B cell (primary cell): ENCODE results near the gene AXDND1. TPM values are rescaled to one million over a fixed set of nuclear protein-coding genes. Genes with fewer than 3 reads are reported as not detected.

ENCODE experiments used
- ATAC-seq: fragments of 200-7000 bp; cut with Tn5 transposase; one replicate; pipeline ENCODE4 v1.10.0; 2021; ENCODE audit warnings: low read depth, mild to moderate bottlenecking, moderate number of reproducible peaks, moderate library complexity
- CTCF ChIA-PET: fragments of 350-600 bp; sonication (Branson Sonifier 250); formaldehyde crosslinking; loops from one replicate; lab custom pipeline; 2021; ENCODE audit warnings: antibody characterized with exemption, inconsistent platforms; lab: Charles Lee
- POLR2A ChIA-PET: fragments of 350-600 bp; sonication (Branson Sonifier 250); formaldehyde crosslinking; loops from one replicate; lab custom pipeline; 2021; ENCODE audit warnings: antibody characterized with exemption; lab: Charles Lee
- DNase-seq: peaks from one replicate; pipeline ENCODE4 v3.0.0; 2013
- H2AFZ ChIP-seq: 2 replicates; pipeline ENCODE4 v1.6.1; 2012; ENCODE audit warnings: mild to moderate bottlenecking, low read depth, low read length; ENCODE audit not compliant: insufficient read depth, poor library complexity, severe bottlenecking
- H3K27ac ChIP-seq, 2 donors: 1 replicate in 1 of 2; 2 replicates in 1 of 2; pipeline ENCODE4 v1.5.1; 2012 to 2013; ENCODE audit warnings: low read length in 2 of 2, mild to moderate bottlenecking in 2 of 2, moderate library complexity in 1 of 2
- H3K27me3 ChIP-seq, 4 experiments: fragments of 200-600 bp in 1 of 4; sonication (generic) in 1 of 4; replicated peaks in 1 of 4; 1 replicate in 2 of 4; 2 replicates in 2 of 4; pipeline versions ENCODE4 v1.6.1 to v1.7.0; 2013 to 2016; ENCODE audit warnings: low read length in 3 of 4, mild to moderate bottlenecking in 2 of 4, mixed read lengths in 1 of 4, moderate library complexity in 1 of 4; ENCODE audit not compliant: insufficient read depth in 4 of 4, control insufficient read depth in 3 of 4; ENCODE audit errors: control extremely low read depth in 1 of 4
- H3K36me3 ChIP-seq, 2 experiments: replicated peaks in 1 of 2; 1 replicate in 1 of 2; 2 replicates in 1 of 2; pipeline versions ENCODE4 v1.6.1 to v1.7.1; 2013; ENCODE audit warnings: low read length in 1 of 2; ENCODE audit not compliant: insufficient read depth in 2 of 2, control insufficient read depth in 1 of 2; ENCODE audit errors: control extremely low read depth in 1 of 2, extremely low read depth in 1 of 2
- H3K4me1 ChIP-seq, 2 donors: fragments of 200-600 bp in 1 of 2; sonication (generic) in 1 of 2; 1 replicate in 1 of 2; 2 replicates in 1 of 2; pipeline versions ENCODE4 v1.5.1 to v1.6.1; 2013 to 2017; ENCODE audit warnings: low read length in 2 of 2; ENCODE audit not compliant: control insufficient read depth in 2 of 2, insufficient read depth in 2 of 2
- H3K4me2 ChIP-seq: replicated peaks from 2 replicates; pipeline ENCODE3; 2012; ENCODE audit warnings: mild to moderate bottlenecking, low read depth, low read length; ENCODE audit not compliant: poor library complexity, severe bottlenecking
- H3K4me3 ChIP-seq, 5 experiments: fragments of 200-600 bp in 1 of 5; sonication (generic) in 1 of 5; 1 replicate in 3 of 5; 2 replicates in 2 of 5; pipeline versions ENCODE4 v1.5.1 to v1.7.0; 2011 to 2016; ENCODE audit warnings: low read length in 4 of 5, mild to moderate bottlenecking in 4 of 5, low read depth in 2 of 5, control low read depth in 1 of 5, moderate library complexity in 1 of 5; ENCODE audit not compliant: insufficient read depth in 1 of 5; ENCODE audit errors: control extremely low read depth in 1 of 5, extremely low read depth in 1 of 5
- H3K79me2 ChIP-seq: fragments of 200-600 bp; sonication (generic); one replicate; pipeline ENCODE4 v1.6.0; 2016; ENCODE audit warnings: low read length; ENCODE audit not compliant: control insufficient read depth, insufficient read depth
- H3K9ac ChIP-seq: fragments of 200-600 bp; sonication (generic); 2 replicates; pipeline ENCODE4 v1.6.1; 2017; ENCODE audit warnings: mild to moderate bottlenecking, low read length, moderate library complexity
- H3K9me3 ChIP-seq, 3 donors: one replicate each; pipeline versions ENCODE4 v1.6.1 to v1.7.1; 2013; ENCODE audit warnings: low read length in 2 of 3; ENCODE audit not compliant: control insufficient read depth in 2 of 3, insufficient read depth in 1 of 3; ENCODE audit errors: control extremely low read depth in 1 of 3
- H4K20me1 ChIP-seq: 2 replicates; pipeline ENCODE4 v1.6.0; 2012; ENCODE audit warnings: mild to moderate bottlenecking, low read length; ENCODE audit not compliant: insufficient read depth, control insufficient read depth, poor library complexity, severe bottlenecking
- H3K27ac Mint-ChIP-seq: one replicate; pipeline ENCODE4 v1.8.0; 2021; ENCODE audit warnings: mixed read lengths
- H3K27me3 Mint-ChIP-seq: one replicate; pipeline ENCODE4 v1.8.0; 2021; ENCODE audit warnings: mixed read lengths
- H3K4me1 Mint-ChIP-seq: one replicate; pipeline ENCODE4 v1.8.0; 2021; ENCODE audit warnings: mixed read lengths
- H3K4me3 Mint-ChIP-seq: one replicate; pipeline ENCODE4 v1.8.0; 2021; ENCODE audit warnings: mixed read lengths
- H3K9me3 Mint-ChIP-seq: one replicate; pipeline ENCODE4 v1.8.0; 2022; ENCODE audit warnings: mixed read lengths; ENCODE audit not compliant: insufficient read depth
- EZH2 ChIP-seq: IDR thresholded peaks from 2 replicates; pipeline ENCODE4 v1.6.1; 2012; ENCODE audit warnings: borderline replicate concordance, low read depth, mild to moderate bottlenecking, moderate library complexity, low read length; ENCODE audit not compliant: insufficient read depth, poor library complexity, severe bottlenecking
- WGBS: methylation state at CpG from one replicate; pipeline ENCODE4 v1.1.5; 2013; ENCODE audit warnings: missing lambda C conversion rate; ENCODE audit not compliant: insufficient coverage; 5-methylcytosine and 5-hydroxymethylcytosine counted together
- intact Hi-C: fragments of 100-400 bp; cut with micrococcal nuclease; formaldehyde crosslinking; loops from one replicate; pipeline ENCODE4 v1.10.0; 2022
- polyA plus RNA-seq: library from polyadenylated mRNA; depleted of rRNA; stranded (reverse); fragments of >200 nt; gene quantifications from 2 replicates; pipeline ENCODE4 v1.2.3, GENCODE V29; 2012
- total RNA-seq, 2 donors: library from RNA; stranded (reverse); fragments of 120-200 nt in 1 of 2; gene quantifications; 1 replicate in 1 of 2; 2 replicates in 1 of 2; pipeline versions ENCODE4 v1.2.3 to v1.2.4, GENCODE V29; 2013 to 2022
- TF ChIP-seq, protein P1 (sequence below): fragments of 200-600 bp; IDR thresholded peaks from one replicate; pipeline ENCODE4 v1.8.0; 2022; ENCODE audit warnings: antibody characterized with exemption, mild to moderate bottlenecking

AXDND1 gene
- total and polyA plus RNA-seq, 2 donors (not counting 1 experiment from before 2014, with no cell fraction given), result 0.40 to 1.1 TPM

DNA sequence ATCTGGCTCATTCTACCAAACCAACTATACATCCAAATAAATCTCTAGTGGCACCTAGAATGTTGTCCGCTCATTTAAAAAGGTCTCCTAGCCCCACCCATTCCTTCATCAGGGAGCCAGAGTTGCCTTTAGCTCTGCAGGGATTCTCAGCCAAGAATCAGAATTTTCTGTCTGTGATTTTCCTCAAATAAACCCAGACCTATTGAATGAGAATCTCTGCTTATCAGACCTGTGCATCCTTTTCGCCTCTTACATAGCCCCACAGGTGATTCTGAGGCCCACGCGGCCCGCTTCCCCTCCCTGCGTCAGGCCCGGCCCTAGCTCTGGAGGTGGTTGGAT, 225.5 kb downstream of the AXDND1 start:
- H3K4me1 Mint-ChIP-seq, result no peaks in the 10 kb centered on the region
- Histone ChIP-seq H3K4me2 (peak overlapping the region; percentile 26), H3K27ac (no peak overlapping the region), H3K9me3 (peaks cover 0 to 24% (median 0%) of the 10 kb centered on the region in 3 donors), H3K36me3 (no peaks in the 10 kb centered on the region), H4K20me1 (no peaks in the 10 kb centered on the region), H3K79me2 (no peaks in the 10 kb centered on the region), H3K27me3 (peaks cover 0 to 32% (median 11%) of the 10 kb centered on the region in 4 experiments), H3K4me3 (no peak overlapping the region), H3K4me1 (no peaks in the 10 kb centered on the region), H2AFZ (no peak overlapping the region), H3K9ac (no peak overlapping the region)
- no peak overlapping the region for H3K27ac Mint-ChIP-seq
- ATAC-seq, result no peak
- intact Hi-C loops, result no loop called here
- CTCF ChIA-PET, result no interaction called here
- TF ChIP-seq, protein P1, sequence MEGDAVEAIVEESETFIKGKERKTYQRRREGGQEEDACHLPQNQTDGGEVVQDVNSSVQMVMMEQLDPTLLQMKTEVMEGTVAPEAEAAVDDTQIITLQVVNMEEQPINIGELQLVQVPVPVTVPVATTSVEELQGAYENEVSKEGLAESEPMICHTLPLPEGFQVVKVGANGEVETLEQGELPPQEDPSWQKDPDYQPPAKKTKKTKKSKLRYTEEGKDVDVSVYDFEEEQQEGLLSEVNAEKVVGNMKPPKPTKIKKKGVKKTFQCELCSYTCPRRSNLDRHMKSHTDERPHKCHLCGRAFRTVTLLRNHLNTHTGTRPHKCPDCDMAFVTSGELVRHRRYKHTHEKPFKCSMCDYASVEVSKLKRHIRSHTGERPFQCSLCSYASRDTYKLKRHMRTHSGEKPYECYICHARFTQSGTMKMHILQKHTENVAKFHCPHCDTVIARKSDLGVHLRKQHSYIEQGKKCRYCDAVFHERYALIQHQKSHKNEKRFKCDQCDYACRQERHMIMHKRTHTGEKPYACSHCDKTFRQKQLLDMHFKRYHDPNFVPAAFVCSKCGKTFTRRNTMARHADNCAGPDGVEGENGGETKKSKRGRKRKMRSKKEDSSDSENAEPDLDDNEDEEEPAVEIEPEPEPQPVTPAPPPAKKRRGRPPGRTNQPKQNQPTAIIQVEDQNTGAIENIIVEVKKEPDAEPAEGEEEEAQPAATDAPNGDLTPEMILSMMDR, result no peak
- no peak for TF ChIP-seq EZH2
- no peak overlapping the region for H3K4me3 Mint-ChIP-seq
- DNase-seq, result no peak
- WGBS, result 43% methylated on average over 7 of the region's 7 CpGs
- peaks cover 53% of the 10 kb centered on the region for H3K27me3 Mint-ChIP-seq
- POLR2A ChIA-PET, result no interaction called here
- H3K9me3 Mint-ChIP-seq, result no peaks in the 10 kb centered on the region

- Histone ChIP-seq H3K27ac (no peak within 1 kb of the TSS), H3K4me3 (no peak within 1 kb of the TSS), H3K9ac (no peak within 1 kb of the TSS), H3K27me3 (peaks cover 0 to 28% (median 9%) of the 10 kb centered on the region in 4 experiments), H3K4me1 (no peaks in the 10 kb centered on the region), H3K36me3 (no peaks in the 10 kb centered on the region), H3K9me3 (peaks cover 0 to 22% (median 0%) of the 10 kb centered on the region in 3 donors), H3K79me2 (no peaks in the 10 kb centered on the region), H4K20me1 (no peaks in the 10 kb centered on the region), H3K4me2 (peak within 1 kb of the TSS; percentile 26), H2AFZ (no peak within 1 kb of the TSS)
- H3K9me3 Mint-ChIP-seq, result no peaks in the 10 kb centered on the region
- H3K4me3 Mint-ChIP-seq, result no peak within 1 kb of the TSS
- DNase-seq (no peak), ATAC-seq (no peak)
- TF ChIP-seq, protein P1, result no peak
- no peak within 1 kb of the TSS for H3K27ac Mint-ChIP-seq
- 29% methylated on average over 75 of the region's 75 CpGs for WGBS
- H3K4me1 Mint-ChIP-seq, result no peaks in the 10 kb centered on the region
- POLR2A ChIA-PET, result no interaction called here
- CTCF ChIA-PET, result no interaction called here
- intact Hi-C loops, result no loop called here
- H3K27me3 Mint-ChIP-seq, result peaks cover 55% of the 10 kb centered on the region
Measured at GRCh38 chr1:179591592-179592580, 226.1 kb downstream of the AXDND1 start, which contains the start of gene TDRD5. TSS of gene TDRD5 (plus strand) at chr1:179591832. CDS start at chr1:179592616, 784 bp downstream.
